GM18873 (cell line): ENCODE measurements around the gene VTCN1.
"Not testable (repeated sequence)": the region's sequence is repeated elsewhere in the genome, so short reads cannot be mapped to it uniquely, and the experiment has no call there.

Experiments
- ATAC-seq: cut with Tn5 transposase; IDR thresholded peaks from one replicate; pipeline ENCODE4 v1.9.1; 2021; ENCODE audit warnings: mild to moderate bottlenecking, moderate library complexity, moderate number of reproducible peaks; ENCODE audit not compliant: unreplicated experiment, low FRiP score

VTCN1 gene

GRCh38 chr1:117128323-117129079 is 82.2 kb downstream of the VTCN1 start:
- no peak for ATAC-seq

- no peak for ATAC-seq
Observed at GRCh38 chr1:117127795-117128194, 82.9 kb downstream of the VTCN1 start.

- no peak for ATAC-seq
Observed at GRCh38 chr1:117124661-117125060, 86.1 kb downstream of the VTCN1 start.

- no peak for ATAC-seq
Observed at GRCh38 chr1:117123274-117123673, 87.5 kb downstream of the VTCN1 start.

GRCh38 chr1:117122330-117123025 is 88.2 kb downstream of the VTCN1 start:
- ATAC-seq = no peak

GRCh38 chr1:117121589-117122329 is 89.0 kb downstream of the VTCN1 start, which contains the start of gene TRIM45:
TRIM45 (minus strand) TSS chr1:117121749; CDS start chr1:117121201, 548 bp downstream.
- peak; percentile 83 for ATAC-seq

GRCh38 chr1:117120774-117121588 is 89.7 kb downstream of the VTCN1 start:
- ATAC-seq = no peak

GRCh38 chr1:117119144-117119543 is 91.6 kb downstream of the VTCN1 start:
- not testable (repeated sequence) for ATAC-seq

- ATAC-seq = no peak
Observed at GRCh38 chr1:117118137-117118536, 92.6 kb downstream of the VTCN1 start.

- no peak for ATAC-seq
Observed at GRCh38 chr1:117117697-117118096, 93.0 kb downstream of the VTCN1 start.

GRCh38 chr1:117116784-117117130 is 94.0 kb downstream of the VTCN1 start:
- ATAC-seq = no peak

- ATAC-seq = no peak
Observed at GRCh38 chr1:117116090-117116783, 94.5 kb downstream of the VTCN1 start.

GRCh38 chr1:117114877-117115276 is 95.8 kb downstream of the VTCN1 start:
- ATAC-seq = no peak

GRCh38 chr1:117113199-117113598 is 97.5 kb downstream of the VTCN1 start:
- no peak for ATAC-seq

- no peak for ATAC-seq
Observed at GRCh38 chr1:117112047-117112717, 98.5 kb downstream of the VTCN1 start.

- ATAC-seq = no peak
Observed at GRCh38 chr1:117110774-117111173, 100.0 kb downstream of the VTCN1 start.

GRCh38 chr1:117107364-117107763 is 103.4 kb downstream of the VTCN1 start:
- ATAC-seq = no peak

GRCh38 chr1:117106478-117106877 is 104.2 kb downstream of the VTCN1 start:
- no peak for ATAC-seq

GRCh38 chr1:117105722-117106121 is 105.0 kb downstream of the VTCN1 start:
- ATAC-seq = no peak
